HG02973 (cell line): ENCODE data around the gene MICAL3.

ENCODE experiments used
- ATAC-seq: cut with Tn5 transposase; IDR thresholded peaks from one replicate; pipeline ENCODE4 v1.9.1; 2021; ENCODE audit warnings: moderate library complexity; ENCODE audit not compliant: unreplicated experiment

The MICAL3 gene

GRCh38 chr22:17785185-17786184, 238.9 kb downstream of the MICAL3 start:
- ATAC-seq: no peak

GRCh38 chr22:17784776-17785175, 239.6 kb downstream of the MICAL3 start:
- no peak for ATAC-seq

GRCh38 chr22:17783773-17784480, 240.4 kb downstream of the MICAL3 start:
- no peak for ATAC-seq

GRCh38 chr22:17783312-17783711, 241.0 kb downstream of the MICAL3 start:
- no peak for ATAC-seq

GRCh38 chr22:17782621-17783020, 241.7 kb downstream of the MICAL3 start:
- ATAC-seq: no peak

- no peak for ATAC-seq
These were observed 242.2 kb downstream of the MICAL3 start for GRCh38 chr22:17782158-17782557.

- ATAC-seq: no peak
These were observed 242.9 kb downstream of the MICAL3 start for GRCh38 chr22:17781319-17782031.

- no peak for ATAC-seq
These were observed 243.5 kb downstream of the MICAL3 start for GRCh38 chr22:17780741-17781318.

GRCh38 chr22:17780116-17780740, 244.1 kb downstream of the MICAL3 start:
- no peak for ATAC-seq

GRCh38 chr22:17779286-17780115, 244.9 kb downstream of the MICAL3 start:
- no peak for ATAC-seq

- ATAC-seq: no peak
These were observed 245.9 kb downstream of the MICAL3 start for GRCh38 chr22:17778412-17778976.

- peak; percentile 13 for ATAC-seq
These were observed 246.7 kb downstream of the MICAL3 start for GRCh38 chr22:17777717-17778044.

- peak; percentile 32 for ATAC-seq
These were observed 247.2 kb downstream of the MICAL3 start for GRCh38 chr22:17777005-17777716.

GRCh38 chr22:17775781-17776465, 248.4 kb downstream of the MICAL3 start:
- ATAC-seq: no peak

- ATAC-seq: no peak
These were observed 249.3 kb downstream of the MICAL3 start for GRCh38 chr22:17774926-17775685.

- no peak for ATAC-seq
These were observed 250.0 kb downstream of the MICAL3 start, which contains the start of gene BID for GRCh38 chr22:17774206-17774925. TSS of gene BID (minus strand) at chr22:17774469. CDS start at chr22:17750116, 24,353 bp downstream.
